Neural cell (in vitro differentiated cells): ENCODE data around the gene C16orf74.

Source experiments
- EZH2 ChIP-seq: fragments of 200-600, 300-800 bp; shearing (Covaris generic), sonication (generic); IDR thresholded peaks from 2 replicates; pipeline ENCODE4 v1.6.1; 2014; ENCODE audit warnings: antibody characterized with exemption, low read length, borderline replicate concordance, mild to moderate bottlenecking; ENCODE audit not compliant: insufficient read depth, poor library complexity, severe bottlenecking
- TF ChIP-seq, protein P1 (sequence below): fragments of 450-650 bp; IDR thresholded peaks from 2 replicates; pipeline ENCODE4 v1.5.1; 2014; ENCODE audit warnings: antibody characterized with exemption, mild to moderate bottlenecking, moderate library complexity; ENCODE audit not compliant: poor library complexity, severe bottlenecking

DNA sequence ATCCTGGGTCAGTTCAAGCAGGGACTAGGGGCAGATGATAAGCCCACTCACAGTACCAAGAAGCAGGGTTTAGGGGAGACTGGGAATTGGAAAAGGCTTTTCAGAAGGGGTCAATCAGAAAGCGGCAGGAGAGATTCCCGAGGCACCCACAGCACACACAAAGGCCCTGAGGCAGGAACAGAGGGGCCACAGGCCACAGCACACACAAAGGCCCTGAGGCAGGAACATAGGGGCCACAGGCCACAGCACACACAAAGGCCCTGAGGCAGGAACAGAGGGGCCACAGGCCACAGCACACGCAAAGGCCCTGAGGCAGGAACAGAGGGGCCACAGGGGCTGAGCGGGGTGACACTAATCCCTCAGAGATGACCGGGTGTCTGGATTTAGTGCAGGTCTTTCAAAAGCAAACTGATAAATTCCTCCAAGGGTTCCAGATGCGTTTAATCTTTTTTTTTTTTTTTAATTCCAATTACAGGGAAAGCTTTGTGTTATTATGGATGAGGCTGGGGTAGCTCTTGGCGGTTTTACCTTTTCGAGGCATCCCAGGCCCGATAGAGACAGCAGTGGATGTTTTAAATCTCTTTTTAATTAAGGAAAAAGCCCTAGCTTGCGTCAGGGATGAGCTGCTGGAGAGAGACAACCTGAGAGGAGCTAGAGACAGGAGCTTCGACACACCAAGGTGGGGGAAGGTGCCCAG lies 31.1 kb downstream of the C16orf74 start:
- TF ChIP-seq, protein P1, sequence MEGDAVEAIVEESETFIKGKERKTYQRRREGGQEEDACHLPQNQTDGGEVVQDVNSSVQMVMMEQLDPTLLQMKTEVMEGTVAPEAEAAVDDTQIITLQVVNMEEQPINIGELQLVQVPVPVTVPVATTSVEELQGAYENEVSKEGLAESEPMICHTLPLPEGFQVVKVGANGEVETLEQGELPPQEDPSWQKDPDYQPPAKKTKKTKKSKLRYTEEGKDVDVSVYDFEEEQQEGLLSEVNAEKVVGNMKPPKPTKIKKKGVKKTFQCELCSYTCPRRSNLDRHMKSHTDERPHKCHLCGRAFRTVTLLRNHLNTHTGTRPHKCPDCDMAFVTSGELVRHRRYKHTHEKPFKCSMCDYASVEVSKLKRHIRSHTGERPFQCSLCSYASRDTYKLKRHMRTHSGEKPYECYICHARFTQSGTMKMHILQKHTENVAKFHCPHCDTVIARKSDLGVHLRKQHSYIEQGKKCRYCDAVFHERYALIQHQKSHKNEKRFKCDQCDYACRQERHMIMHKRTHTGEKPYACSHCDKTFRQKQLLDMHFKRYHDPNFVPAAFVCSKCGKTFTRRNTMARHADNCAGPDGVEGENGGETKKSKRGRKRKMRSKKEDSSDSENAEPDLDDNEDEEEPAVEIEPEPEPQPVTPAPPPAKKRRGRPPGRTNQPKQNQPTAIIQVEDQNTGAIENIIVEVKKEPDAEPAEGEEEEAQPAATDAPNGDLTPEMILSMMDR: no peak
- no peak for TF ChIP-seq EZH2
